SK-N-SH (cell line): ENCODE results near the gene GEN1. TPM values are rescaled to one million over a fixed set of nuclear protein-coding genes. Genes with fewer than 3 reads are reported as not detected.

Experiments
- CTCF ChIA-PET: fragments of 300-600, 350-600 bp; formaldehyde crosslinking; extraction: SDS; loops from one replicate; lab custom pipeline; 2021; lab: Yijun Ruan, JAX
- POLR2A ChIA-PET: fragments of 350-600 bp; sonication (Branson Sonifier 250); formaldehyde crosslinking; extraction: SDS; loops from one replicate; lab custom pipeline; 2020; ENCODE audit warnings: antibody characterized with exemption, inconsistent platforms; lab: Yijun Ruan, JAX
- DNase-seq: peaks from one replicate; pipeline ENCODE4 v3.0.0; 2012
- H2AFZ ChIP-seq: fragments of 200-600 bp; sonication (generic); 2 replicates; pipeline ENCODE4 v1.8.1; 2016; ENCODE audit warnings: antibody characterized with exemption, mild to moderate bottlenecking, low read depth
- H3F3A ChIP-seq: fragments of 200-600 bp; sonication (generic); replicated peaks from 2 replicates; pipeline ENCODE3; 2016; ENCODE audit warnings: antibody characterized with exemption, mild to moderate bottlenecking; ENCODE audit not compliant: insufficient read depth
- H3K27ac ChIP-seq, 2 experiments: fragments of 200-500 bp in 1 of 2; fragments of 200-600 bp in 1 of 2; sonication (Bioruptor generic) in 1 of 2; sonication (generic), shearing (Covaris generic) in 1 of 2; 2 replicates each; pipeline versions ENCODE4 v1.5.1 to v1.6.1; 2014 to 2016; ENCODE audit warnings: low read depth in 2 of 2, inconsistent platforms in 1 of 2, low read length in 1 of 2, mild to moderate bottlenecking in 1 of 2, mixed read lengths in 1 of 2
- H3K27me3 ChIP-seq: fragments of 200-600 bp; sonication (generic), shearing (Covaris generic); 2 replicates; pipeline ENCODE4 v1.6.1; 2016; ENCODE audit warnings: mixed run types; ENCODE audit not compliant: insufficient read depth
- H3K36me3 ChIP-seq, 2 experiments: fragments of 200-500 bp in 1 of 2; fragments of 200-600 bp in 1 of 2; sonication (Bioruptor generic) in 1 of 2; sonication (generic) in 1 of 2; replicated peaks in 1 of 2; 2 replicates each; pipeline versions ENCODE3 to v1.5.1; 2014 to 2016; ENCODE audit warnings: low read length in 1 of 2, mild to moderate bottlenecking in 1 of 2; ENCODE audit not compliant: insufficient read depth in 2 of 2, control insufficient read depth in 1 of 2
- H3K4me1 ChIP-seq, 2 experiments: fragments of 200-500 bp in 1 of 2; fragments of 200-600 bp in 1 of 2; sonication (Bioruptor generic) in 1 of 2; sonication (generic), shearing (Covaris generic) in 1 of 2; 2 replicates each; pipeline versions ENCODE4 v1.5.1 to v1.6.1; 2014 to 2016; ENCODE audit warnings: low read depth in 1 of 2, low read length in 1 of 2, mixed run types in 1 of 2; ENCODE audit not compliant: insufficient read depth in 2 of 2, control insufficient read depth in 1 of 2
- H3K4me2 ChIP-seq: fragments of 200-600 bp; sonication (generic), shearing (Covaris generic); 2 replicates; pipeline ENCODE4 v1.6.1; 2017; ENCODE audit warnings: mixed run types
- H3K4me3 ChIP-seq, 2 experiments: fragments of 200-500 bp in 1 of 2; fragments of 200-600 bp in 1 of 2; sonication (Bioruptor generic) in 1 of 2; sonication (generic), shearing (Covaris generic) in 1 of 2; 2 replicates each; pipeline versions ENCODE4 v1.5.1 to v1.8.1; 2014 to 2016; ENCODE audit warnings: low read depth in 2 of 2, inconsistent platforms in 1 of 2, low read length in 1 of 2, mild to moderate bottlenecking in 1 of 2, mixed read lengths in 1 of 2, moderate library complexity in 1 of 2
- H3K79me2 ChIP-seq: fragments of 200-600 bp; sonication (generic); 2 replicates; pipeline ENCODE4 v1.8.1; 2017; ENCODE audit warnings: mild to moderate bottlenecking; ENCODE audit not compliant: insufficient read depth
- H3K9ac ChIP-seq: fragments of 200-600 bp; sonication (generic); 2 replicates; pipeline ENCODE4 v1.6.1; 2017; ENCODE audit warnings: mixed run types
- H3K9me2 ChIP-seq: fragments of 200-600 bp; sonication (generic); 2 replicates; pipeline ENCODE4 v1.6.1; 2017; ENCODE audit warnings: mixed run types
- H3K9me3 ChIP-seq: fragments of 200-600 bp; sonication (generic); 2 replicates; pipeline ENCODE4 v1.6.1; 2017; ENCODE audit warnings: mixed run types, mild to moderate bottlenecking, moderate library complexity
- H4K20me1 ChIP-seq: fragments of 200-600 bp; sonication (generic); 2 replicates; pipeline ENCODE4 v1.6.1; 2017; ENCODE audit warnings: mild to moderate bottlenecking, mixed run types; ENCODE audit not compliant: insufficient read depth
- FOXM1 ChIP-seq: IDR thresholded peaks from 2 replicates; pipeline ENCODE4 v1.4.0; 2012; ENCODE audit warnings: low read depth, mild to moderate bottlenecking
- GABPA ChIP-seq: IDR thresholded peaks from 2 replicates; pipeline ENCODE4 v1.4.0; 2012; ENCODE audit warnings: low read depth, mild to moderate bottlenecking
- JUND ChIP-seq: IDR thresholded peaks from 2 replicates; pipeline ENCODE4 v1.4.0; 2012
- MEF2A ChIP-seq: IDR thresholded peaks from 2 replicates; pipeline ENCODE4 v1.4.0; 2012; ENCODE audit warnings: low read depth, borderline replicate concordance
- NRF1 ChIP-seq: IDR thresholded peaks from 2 replicates; pipeline ENCODE4 v1.6.1; 2012; ENCODE audit warnings: low read depth, mild to moderate bottlenecking, low read length
- RAD21 ChIP-seq: IDR thresholded peaks from 2 replicates; pipeline ENCODE4 v1.6.1; 2012; ENCODE audit warnings: mild to moderate bottlenecking, low read length
- RCOR1 ChIP-seq: fragments of 150-350 bp; IDR thresholded peaks from 2 replicates; pipeline ENCODE4 v1.6.1; 2017; ENCODE audit warnings: antibody characterized with exemption, low read length
- RXRA ChIP-seq: IDR thresholded peaks from 2 replicates; pipeline ENCODE4 v1.4.0; 2012; ENCODE audit warnings: low read depth, mild to moderate bottlenecking, borderline replicate concordance
- SIN3A ChIP-seq: IDR thresholded peaks from 2 replicates; pipeline ENCODE4 v1.6.1; 2012; ENCODE audit warnings: low read depth, mild to moderate bottlenecking, low read length, moderate library complexity, borderline replicate concordance
- SMC3 ChIP-seq: IDR thresholded peaks from 2 replicates; pipeline ENCODE4 v1.6.1; 2012; ENCODE audit warnings: low read depth, low read length, improper control_type of control experiment
- TCF12 ChIP-seq: IDR thresholded peaks from 2 replicates; pipeline ENCODE4 v1.4.0; 2012
- whole genome bisulfite sequencing: methylation state at CpG from one replicate; pipeline ENCODE4 v1.1.6; 2017; ENCODE audit warnings: low lambda C conversion rate; 5-methylcytosine and 5-hydroxymethylcytosine counted together
- polyA plus RNA-seq, 3 experiments: library from polyadenylated mRNA; depleted of rRNA; stranded (reverse); fragments of >200 nt; gene quantifications; 2 replicates each; pipeline ENCODE4 v1.2.3, GENCODE V29; 2012
- TF ChIP-seq, protein P1 (sequence below): IDR thresholded peaks from 2 replicates; pipeline ENCODE4 v1.4.0; 2012; ENCODE audit warnings: low read depth, borderline replicate concordance
- TF ChIP-seq, protein P2 (sequence below): IDR thresholded peaks from 2 replicates; pipeline ENCODE4; 2012

GEN1 gene
- polyA plus RNA-seq, 1 of the 3 experiments (the other 2 are of a cell fraction), result 5.3 TPM

DNA sequence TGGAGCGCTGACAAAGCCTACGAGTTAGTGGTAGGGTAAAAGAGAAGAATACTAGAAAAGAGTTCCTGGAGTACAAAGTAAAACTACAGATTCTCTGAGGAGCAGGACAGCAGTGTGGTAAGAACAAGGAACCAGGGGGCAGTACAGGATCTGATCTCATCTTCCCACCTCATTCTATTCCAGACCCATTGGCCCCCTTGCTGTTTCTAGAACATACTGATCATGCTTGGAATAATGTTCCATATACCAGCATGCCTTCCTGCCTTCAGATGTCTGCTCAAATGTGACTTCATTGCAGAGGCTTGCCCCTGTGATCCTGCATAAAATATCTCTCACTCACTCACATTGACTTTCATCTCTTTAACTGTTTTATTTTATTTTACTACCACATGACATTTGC is 81.6 kb downstream of the GEN1 start:
- H3K27me3 ChIP-seq, result no peaks in the 10 kb centered on the region; the same call in 1 of the 2 replicates
- H3K79me2 ChIP-seq, result no peaks in the 10 kb centered on the region
- WGBS, result 58% methylated on average over 2 of the region's 2 CpGs
- no peak for DNase-seq
- H3K9ac ChIP-seq, result no peak overlapping the region
- no peak overlapping the region for H3K4me2 ChIP-seq
- no peak overlapping the region for H3K4me3 ChIP-seq
- H3K36me3 ChIP-seq, result no peaks in the 10 kb centered on the region
- no peaks in the 10 kb centered on the region for H3F3A ChIP-seq
- CTCF ChIA-PET, result interaction anchor here (0.6 to 1.0 kb wide), 2 partner anchors 36 to 344 kb away, joined by 3 read pairs; no protein-coding TSS in a partner anchor
- H2AFZ ChIP-seq, result no peak overlapping the region
- POLR2A ChIA-PET, result no interaction called here
- no peak overlapping the region for H3K27ac ChIP-seq
- no peaks in the 10 kb centered on the region for H3K9me3 ChIP-seq
- no peaks in the 10 kb centered on the region for H3K9me2 ChIP-seq
- no peaks in the 10 kb centered on the region for H4K20me1 ChIP-seq
- TF ChIP-seq GABPA (no peak), RXRA (no peak), JUND (no peak), SMC3 (no peak), SIN3A (no peak), RAD21 (no peak), TCF12 (no peak), MEF2A (no peak), FOXM1 (no peak), NRF1 (no peak), RCOR1 (no peak)
- TF ChIP-seq, protein P1, sequence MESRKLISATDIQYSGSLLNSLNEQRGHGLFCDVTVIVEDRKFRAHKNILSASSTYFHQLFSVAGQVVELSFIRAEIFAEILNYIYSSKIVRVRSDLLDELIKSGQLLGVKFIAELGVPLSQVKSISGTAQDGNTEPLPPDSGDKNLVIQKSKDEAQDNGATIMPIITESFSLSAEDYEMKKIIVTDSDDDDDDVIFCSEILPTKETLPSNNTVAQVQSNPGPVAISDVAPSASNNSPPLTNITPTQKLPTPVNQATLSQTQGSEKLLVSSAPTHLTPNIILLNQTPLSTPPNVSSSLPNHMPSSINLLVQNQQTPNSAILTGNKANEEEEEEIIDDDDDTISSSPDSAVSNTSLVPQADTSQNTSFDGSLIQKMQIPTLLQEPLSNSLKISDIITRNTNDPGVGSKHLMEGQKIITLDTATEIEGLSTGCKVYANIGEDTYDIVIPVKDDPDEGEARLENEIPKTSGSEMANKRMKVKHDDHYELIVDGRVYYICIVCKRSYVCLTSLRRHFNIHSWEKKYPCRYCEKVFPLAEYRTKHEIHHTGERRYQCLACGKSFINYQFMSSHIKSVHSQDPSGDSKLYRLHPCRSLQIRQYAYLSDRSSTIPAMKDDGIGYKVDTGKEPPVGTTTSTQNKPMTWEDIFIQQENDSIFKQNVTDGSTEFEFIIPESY, result no peak
- TF ChIP-seq, protein P2, sequence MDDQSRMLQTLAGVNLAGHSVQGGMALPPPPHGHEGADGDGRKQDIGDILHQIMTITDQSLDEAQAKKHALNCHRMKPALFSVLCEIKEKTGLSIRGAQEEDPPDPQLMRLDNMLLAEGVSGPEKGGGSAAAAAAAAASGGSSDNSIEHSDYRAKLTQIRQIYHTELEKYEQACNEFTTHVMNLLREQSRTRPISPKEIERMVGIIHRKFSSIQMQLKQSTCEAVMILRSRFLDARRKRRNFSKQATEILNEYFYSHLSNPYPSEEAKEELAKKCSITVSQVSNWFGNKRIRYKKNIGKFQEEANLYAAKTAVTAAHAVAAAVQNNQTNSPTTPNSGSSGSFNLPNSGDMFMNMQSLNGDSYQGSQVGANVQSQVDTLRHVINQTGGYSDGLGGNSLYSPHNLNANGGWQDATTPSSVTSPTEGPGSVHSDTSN, result no peak
- H3K4me1 ChIP-seq, result peaks cover 0 to 6% of the 10 kb centered on the region in 2 experiments; a peak in 1 of 4 replicates

Other genes with a start within 250 kb of the GEN1 start
- 0.02 TPM in 1 of 2 replicates, not detected in the other for gene RAD51AP2, start 235.7 kb upstream of the GEN1 start, polyA plus RNA-seq (2012; rRNA removed)
- 0.96 and 1.3 TPM in 2 replicates for gene VSNL1, start 213.4 kb upstream of the GEN1 start, polyA plus RNA-seq (2012; rRNA removed)
- gene SMC6, start 328 bp upstream of the GEN1 start, polyA plus RNA-seq (2012; rRNA removed), result 6.5 and 8.2 TPM in 2 replicates
- not detected in 2 replicates for gene MSGN1, start 62.3 kb downstream of the GEN1 start, polyA plus RNA-seq (2012; rRNA removed)
- 0.05 and 0.07 TPM in 2 replicates for gene KCNS3, start 124.5 kb downstream of the GEN1 start, polyA plus RNA-seq (2012; rRNA removed)